Stimulated activated CD8-positive, alpha-beta memory T cell treated with anti-CD3 and anti-CD28 coated beads, Interleukin-15, amount 100 ng/mL, for 48 hours (primary cell): ENCODE results near the gene GIPC2.
"Not testable (repeated sequence)": the region's sequence is repeated elsewhere in the genome, so short reads cannot be mapped to it uniquely, and the experiment has no call there.

Experiments used
- DNase-seq, 2 donors: peaks; one replicate each; pipeline ENCODE4 v3.0.0-alpha.2; 2020; ENCODE audit warnings: low read depth in 2 of 2

GIPC2 gene

GRCh38 chr1:78036450-78036849, 9.3 kb upstream of the GIPC2 start:
- DNase-seq: no peak

DNA sequence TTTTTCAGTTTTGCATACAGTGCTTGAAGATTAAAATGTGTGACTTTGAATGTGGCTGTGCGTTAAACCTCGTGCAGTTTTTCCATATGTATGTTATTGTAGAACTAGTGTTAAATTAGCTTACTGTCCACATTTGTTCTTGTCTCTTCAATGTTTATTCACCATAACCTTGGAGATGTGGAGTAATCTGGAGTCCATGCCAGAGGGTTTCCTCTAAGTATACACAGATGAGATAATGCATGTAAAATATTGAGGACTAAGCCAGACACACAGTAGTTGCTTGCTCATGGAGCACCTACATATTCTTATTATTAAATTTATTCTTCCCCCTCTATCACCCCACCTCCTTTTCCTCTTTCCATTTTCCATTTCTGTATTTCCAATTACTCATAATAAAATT, 7.7 kb upstream of the GIPC2 start:
- no peak for DNase-seq

- no peak for DNase-seq
These were observed 7.3 kb upstream of the GIPC2 start for GRCh38 chr1:78038491-78038939.

- DNase-seq: no peak
These were observed 5.2 kb upstream of the GIPC2 start for GRCh38 chr1:78040484-78041089.

- no peak for DNase-seq
These were observed 2.3 kb upstream of the GIPC2 start for GRCh38 chr1:78043436-78043835.

GRCh38 chr1:78044796-78045562, 787 bp upstream of the GIPC2 start:
- DNase-seq: no peak

DNA sequence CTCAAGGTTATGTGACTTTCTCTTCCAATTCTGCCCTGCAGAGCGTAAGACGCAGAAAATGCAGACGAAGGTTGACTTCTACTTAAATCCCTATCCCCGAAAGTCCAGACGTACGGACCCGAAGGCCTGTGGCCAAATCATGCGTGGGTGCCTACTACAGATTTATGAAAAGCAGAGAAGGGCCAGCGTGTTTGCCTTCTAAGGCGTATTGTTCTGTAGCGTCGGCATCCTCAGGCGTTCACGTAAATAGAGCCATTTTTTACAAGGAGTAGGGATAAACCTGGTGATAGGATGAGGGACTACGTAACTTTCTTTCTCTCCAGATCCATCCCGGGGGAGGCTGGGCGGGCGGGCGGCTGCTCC, 222 bp upstream of the GIPC2 start:
- DNase-seq: no peak

GRCh38 chr1:78047106-78047505, 1.3 kb downstream of the GIPC2 start:
- DNase-seq: no peak

DNA sequence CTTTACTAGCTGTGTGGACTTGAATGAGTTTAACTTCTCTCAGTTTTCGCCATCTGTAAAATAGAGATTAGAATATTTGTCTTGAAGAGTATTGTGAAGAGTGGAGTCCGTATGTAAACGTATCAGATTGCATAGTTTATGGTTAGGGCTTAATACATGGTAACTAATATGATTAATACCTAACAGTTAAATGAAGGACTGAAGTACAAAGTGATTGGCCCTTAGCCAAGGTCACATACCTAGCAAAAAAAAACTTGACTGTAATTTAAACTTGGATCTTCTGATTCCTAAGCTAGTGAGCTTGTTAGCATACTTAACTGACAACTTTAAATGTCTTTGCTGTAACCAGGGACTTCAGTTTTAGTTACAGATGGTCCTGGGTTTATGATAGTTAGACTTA, 1.9 kb downstream of the GIPC2 start:
- DNase-seq: no peak

GRCh38 chr1:78048446-78048845, 2.7 kb downstream of the GIPC2 start:
- DNase-seq: no peak

DNA sequence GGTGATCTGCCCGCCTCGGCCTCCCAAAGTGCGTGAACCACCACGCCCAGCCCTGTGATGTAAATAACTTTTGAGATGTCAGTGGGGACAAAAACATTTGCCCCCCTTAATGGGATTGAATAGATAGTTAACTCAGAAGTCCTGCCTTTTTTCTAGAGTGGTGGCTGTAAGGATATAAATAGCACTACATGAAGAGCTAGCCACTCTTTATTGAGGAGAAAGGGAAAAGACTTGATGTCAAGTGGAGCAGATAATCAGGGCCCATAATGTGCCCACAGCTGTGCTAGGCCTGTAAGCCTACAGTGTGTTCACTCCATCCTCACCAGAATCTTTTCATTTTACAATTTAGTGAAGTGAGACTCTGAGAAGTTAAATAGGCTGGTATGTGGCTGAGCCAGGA, 3.6 kb downstream of the GIPC2 start:
- no peak for DNase-seq

DNA sequence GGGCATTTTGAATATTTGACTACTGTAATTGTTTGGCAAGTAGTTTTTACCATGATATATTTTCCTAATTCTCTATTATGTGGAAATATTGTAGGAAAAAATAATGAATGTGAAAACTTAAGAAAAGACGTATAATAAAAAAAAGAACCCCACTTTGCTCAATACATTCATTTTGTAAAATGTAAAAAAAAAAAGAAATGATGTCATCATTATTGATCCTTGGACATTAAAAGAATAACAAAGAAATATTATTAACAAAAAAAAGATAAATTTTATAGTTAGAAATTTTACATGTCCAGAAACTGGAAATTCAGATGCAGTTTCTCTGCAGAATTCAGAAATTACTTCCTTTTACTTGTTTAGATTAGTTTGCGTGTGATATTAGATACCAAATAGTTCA, 5.2 kb downstream of the GIPC2 start:
- DNase-seq: no peak

GRCh38 chr1:78052685-78053405, 7.1 kb downstream of the GIPC2 start:
- DNase-seq: no peak

GRCh38 chr1:78053498-78053897, 7.7 kb downstream of the GIPC2 start:
- no peak for DNase-seq

DNA sequence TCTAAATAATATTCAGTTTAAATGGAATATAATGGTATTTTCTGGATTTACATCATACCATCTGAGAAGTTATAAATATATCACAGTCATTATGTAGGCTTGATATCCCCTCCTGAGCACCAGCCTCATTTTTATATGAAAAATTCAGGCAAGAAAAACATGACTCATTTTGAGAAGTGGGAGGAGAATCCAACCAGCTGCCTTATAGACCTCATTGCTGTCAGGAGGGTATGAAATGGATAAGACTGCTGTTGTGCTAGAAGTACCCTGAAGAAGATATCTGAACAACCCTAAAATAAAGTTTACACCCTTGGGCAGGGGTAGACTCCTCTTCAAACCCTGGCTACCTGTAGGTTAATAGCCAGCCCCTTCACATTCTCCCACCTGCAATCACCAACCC, 8.8 kb downstream of the GIPC2 start:
- DNase-seq: no peak

GRCh38 chr1:78054972-78055371, 9.2 kb downstream of the GIPC2 start:
- DNase-seq: no peak

- no peak for DNase-seq
These were observed 9.9 kb downstream of the GIPC2 start for GRCh38 chr1:78055565-78056132.

GRCh38 chr1:78058670-78059069, 12.9 kb downstream of the GIPC2 start:
- DNase-seq: no peak

DNA sequence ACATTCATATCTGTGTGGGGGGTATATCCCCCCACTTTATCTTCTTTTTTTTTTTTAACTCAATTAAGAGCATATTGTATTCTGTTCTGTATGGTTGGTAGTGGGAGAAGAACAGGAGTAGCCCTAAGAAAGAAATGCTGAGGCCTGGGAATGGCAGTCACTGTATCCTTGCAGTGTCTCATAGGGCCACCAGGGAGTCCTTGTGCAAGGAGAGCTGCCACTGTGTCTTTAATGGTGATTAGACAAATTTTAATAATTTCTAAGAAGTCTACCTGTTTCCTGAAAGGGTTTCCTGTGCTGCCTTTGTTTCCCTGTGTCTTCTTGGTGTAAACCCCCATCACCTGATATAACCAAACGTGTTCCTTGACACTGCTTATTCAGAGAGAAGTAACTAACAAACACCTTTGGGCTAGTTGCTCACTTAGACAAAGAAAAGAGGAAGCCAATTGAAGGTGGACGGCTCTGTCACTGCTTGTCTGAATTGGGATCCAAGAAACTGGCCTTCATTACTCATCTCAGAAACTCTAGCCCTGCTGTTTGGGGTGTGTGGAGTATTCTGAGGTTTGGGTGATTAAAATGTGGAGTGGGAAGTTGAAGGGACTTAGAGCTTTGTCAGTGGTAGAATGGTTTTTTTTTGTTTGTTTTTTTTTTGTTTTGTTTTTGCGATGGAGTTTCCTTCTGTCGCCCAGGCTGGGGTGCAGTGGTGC, 15.2 kb downstream of the GIPC2 start:
- DNase-seq: no peak

DNA sequence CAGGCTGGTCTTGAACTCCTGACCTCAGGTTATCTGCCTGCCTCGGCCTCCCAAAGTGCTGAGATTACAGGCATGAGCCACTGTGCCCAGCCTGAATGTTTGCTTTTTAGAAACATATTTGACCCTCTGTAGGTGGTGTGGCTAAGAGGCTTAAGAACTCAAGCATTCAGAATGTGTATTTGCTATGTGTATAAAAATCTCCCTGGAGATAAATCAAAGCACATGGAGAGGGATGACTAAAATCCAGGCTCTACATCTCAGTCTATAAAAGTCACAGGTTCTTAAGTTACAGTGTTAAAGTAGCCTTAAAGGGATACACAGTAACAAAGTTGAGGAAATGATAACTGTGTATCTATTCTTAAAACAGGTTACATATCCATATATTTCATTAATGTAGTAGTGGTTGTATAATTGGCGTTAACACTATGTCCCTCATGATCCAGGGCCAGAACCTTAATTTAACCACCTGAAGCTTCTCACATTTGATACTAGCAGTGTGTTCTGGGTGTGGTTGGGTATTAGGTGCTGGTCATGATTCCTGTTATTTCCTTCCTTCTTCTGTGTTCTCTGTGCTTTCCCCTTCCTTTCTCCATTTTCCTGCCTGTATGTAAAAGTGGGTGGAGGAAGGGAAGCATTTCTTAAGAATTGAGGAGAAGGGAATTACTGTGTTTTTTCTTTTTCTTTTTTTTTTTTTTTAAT, 16.2 kb downstream of the GIPC2 start:
- no peak for DNase-seq

- not testable (repeated sequence) for DNase-seq
These were observed 19.1 kb downstream of the GIPC2 start for GRCh38 chr1:78064886-78065285.
